Measurements from ENCODE around the gene RGS1.

RGS1 gene

GRCh38 chr1:192627901-192628300 lies 52.3 kb downstream of the RGS1 start:
- DNase-seq = no peak

GRCh38 chr1:192628396-192629057 lies 53.0 kb downstream of the RGS1 start:
- no peak for DNase-seq

- DNase-seq = no peak
These were observed 54.0 kb downstream of the RGS1 start for GRCh38 chr1:192629612-192630011.
